HEK293 (cell line): Measurements from ENCODE around the gene CBX2.

Source experiments
- CTCF ChIA-PET: fragments of 350-600 bp; formaldehyde crosslinking; extraction: SDS; loops from one replicate; lab custom pipeline; 2021; ENCODE audit warnings: antibody characterized with exemption; lab: Yijun Ruan, JAX
- POLR2A ChIA-PET: fragments of 300-600 bp; formaldehyde crosslinking; extraction: SDS; loops from one replicate; lab custom pipeline; 2020; ENCODE audit warnings: antibody characterized with exemption, inconsistent platforms; lab: Yijun Ruan, JAX
- H3K27ac ChIP-seq: fragments of 200-500 bp; sonication (Bioruptor generic); 2 replicates; pipeline ENCODE4 v1.5.1; 2014; ENCODE audit warnings: low read depth, low read length, control low read depth, inconsistent platforms; ENCODE audit errors: extremely low read depth
- H3K36me3 ChIP-seq, 2 experiments: fragments of 200-500 bp in 1 of 2; sonication (Bioruptor generic) in 1 of 2; 1 replicate in 1 of 2; 2 replicates in 1 of 2; pipeline ENCODE4 v1.5.1; 2014 to 2017; ENCODE audit warnings: inconsistent platforms in 2 of 2, low read length in 2 of 2; ENCODE audit not compliant: control insufficient read depth in 2 of 2, insufficient read depth in 1 of 2
- H3K4me1 ChIP-seq: fragments of 200-500 bp; sonication (Bioruptor generic); 2 replicates; pipeline ENCODE4 v1.5.1; 2014; ENCODE audit warnings: mild to moderate bottlenecking, low read length, inconsistent platforms; ENCODE audit not compliant: control insufficient read depth, insufficient read depth
- H3K4me3 ChIP-seq: 2 replicates; pipeline ENCODE4 v1.5.1; 2011; ENCODE audit warnings: low read depth, mild to moderate bottlenecking, control low read depth, low read length, moderate library complexity
- H3K9me3 ChIP-seq: fragments of 200-500 bp; sonication (Bioruptor generic); 2 replicates; pipeline ENCODE4 v1.5.1; 2014; ENCODE audit warnings: low read depth, low read length, inconsistent platforms; ENCODE audit not compliant: control insufficient read depth, insufficient read depth
- EGR2 ChIP-seq: fragments of 450-650 bp; formaldehyde crosslinking; IDR thresholded peaks from 2 replicates; pipeline ENCODE4 v1.5.1; 2016; ENCODE audit warnings: low read depth, missing biosample characterization, missing genetic modification characterization
- SP2 ChIP-seq: fragments of 450-650 bp; formaldehyde crosslinking; IDR thresholded peaks from 2 replicates; pipeline ENCODE4 v1.5.1; 2016; ENCODE audit warnings: missing biosample characterization, missing genetic modification characterization
- SP3 ChIP-seq: fragments of 450-650 bp; formaldehyde crosslinking; IDR thresholded peaks from 2 replicates; pipeline ENCODE4 v1.5.1; 2016; ENCODE audit warnings: missing biosample characterization, missing genetic modification characterization
- ZNF121 ChIP-seq: fragments of 450-650 bp; formaldehyde crosslinking; IDR thresholded peaks from 2 replicates; pipeline ENCODE4 v1.5.1; 2016; ENCODE audit warnings: missing biosample characterization, missing genetic modification characterization
- ZNF132 ChIP-seq: fragments of 450-650 bp; formaldehyde crosslinking; IDR thresholded peaks from 2 replicates; pipeline ENCODE4 v1.5.1; 2017; ENCODE audit warnings: missing biosample characterization, missing genetic modification characterization, borderline replicate concordance
- ZNF146 ChIP-seq: fragments of 450-650 bp; formaldehyde crosslinking; IDR thresholded peaks from 2 replicates; pipeline ENCODE4 v1.5.1; 2016; ENCODE audit warnings: missing biosample characterization, missing genetic modification characterization
- ZNF324 ChIP-seq: fragments of 450-650 bp; formaldehyde crosslinking; IDR thresholded peaks from 2 replicates; pipeline ENCODE4 v1.5.1; 2016; ENCODE audit warnings: missing biosample characterization, missing genetic modification characterization
- ZNF335 ChIP-seq: fragments of 450-650 bp; formaldehyde crosslinking; conservative IDR thresholded peaks from 2 replicates; pipeline ENCODE4 v1.5.1; 2016; ENCODE audit warnings: missing biosample characterization, missing genetic modification characterization
- ZNF610 ChIP-seq: fragments of 450-650 bp; formaldehyde crosslinking; IDR thresholded peaks from 2 replicates; pipeline ENCODE4 v1.5.1; 2016; ENCODE audit warnings: missing biosample characterization, missing genetic modification characterization, borderline replicate concordance
- ZNF670 ChIP-seq: fragments of 450-650 bp; formaldehyde crosslinking; IDR thresholded peaks from 2 replicates; pipeline ENCODE4 v1.5.1; 2016; ENCODE audit warnings: missing biosample characterization, missing genetic modification characterization, low read depth
- ZNF837 ChIP-seq: fragments of 450-650 bp; formaldehyde crosslinking; IDR thresholded peaks from 2 replicates; pipeline ENCODE4 v1.5.1; 2016; ENCODE audit warnings: missing biosample characterization, missing genetic modification characterization
- TF ChIP-seq, protein P1 (sequence below): fragments of 450-650 bp; formaldehyde crosslinking; IDR thresholded peaks from 2 replicates; pipeline ENCODE4 v1.5.1; 2016; ENCODE audit warnings: missing biosample characterization, missing genetic modification characterization
- TF ChIP-seq, protein P2 (sequence below): fragments of 450-650 bp; formaldehyde crosslinking; IDR thresholded peaks from 2 replicates; pipeline ENCODE4 v1.5.1; 2016; ENCODE audit warnings: missing biosample characterization, missing genetic modification characterization
- TF ChIP-seq, protein P3 (sequence below): fragments of 450-650 bp; formaldehyde crosslinking; IDR thresholded peaks from 2 replicates; pipeline ENCODE4 v1.5.1; 2016; ENCODE audit warnings: missing biosample characterization, missing genetic modification characterization
- TF ChIP-seq, protein P4 (sequence below): fragments of 450-650 bp; formaldehyde crosslinking; conservative IDR thresholded peaks from 2 replicates; pipeline ENCODE4 v1.5.1; 2016; ENCODE audit warnings: low read depth, missing biosample characterization, missing genetic modification characterization
- TF ChIP-seq, protein P5 (sequence below): fragments of 450-650 bp; formaldehyde crosslinking; IDR thresholded peaks from 2 replicates; pipeline ENCODE4 v1.5.1; 2016; ENCODE audit warnings: missing biosample characterization, missing genetic modification characterization

Gene CBX2

DNA sequence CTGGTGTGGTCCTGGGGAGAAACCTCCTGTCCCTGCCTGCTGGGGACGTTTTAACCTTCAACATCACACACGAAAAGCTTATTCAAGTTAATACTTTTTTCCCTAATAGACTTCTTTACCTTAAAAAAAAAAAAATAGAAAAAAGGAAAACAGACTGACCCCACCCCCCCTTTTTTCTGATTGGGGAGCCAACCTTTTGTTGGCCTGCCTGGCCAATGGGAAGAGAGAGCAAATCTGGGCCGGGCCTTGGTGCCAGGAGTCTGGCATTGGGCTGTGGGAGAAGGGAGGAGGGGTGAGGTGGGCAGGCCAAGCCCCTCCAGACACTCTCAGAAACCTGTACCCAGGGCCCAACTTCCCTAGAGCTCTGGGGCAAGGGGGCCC, 16.0 kb downstream of the CBX2 start:
- POLR2A ChIA-PET = interaction anchor here (1.3 to 2.1 kb wide), 3 partner anchors 16 to 53 kb away, joined by 3 to 8 read pairs (median 4); partner anchors contain the start of gene CBX4
- H3K4me1 ChIP-seq = peaks cover 16% of the 10 kb centered on the region
- H3K36me3 ChIP-seq = peaks cover 0 to 15% of the 10 kb centered on the region in 2 experiments; a peak in 1 of 3 replicates
- CTCF ChIA-PET = interaction anchor here (0.5 to 2.0 kb wide), 9 partner anchors 14 to 625 kb away, joined by 3 to 7 read pairs (median 5); no protein-coding TSS in a partner anchor
- no peak overlapping the region for H3K4me3 ChIP-seq
- no peaks in the 10 kb centered on the region for H3K9me3 ChIP-seq
- TF ChIP-seq, protein P1, sequence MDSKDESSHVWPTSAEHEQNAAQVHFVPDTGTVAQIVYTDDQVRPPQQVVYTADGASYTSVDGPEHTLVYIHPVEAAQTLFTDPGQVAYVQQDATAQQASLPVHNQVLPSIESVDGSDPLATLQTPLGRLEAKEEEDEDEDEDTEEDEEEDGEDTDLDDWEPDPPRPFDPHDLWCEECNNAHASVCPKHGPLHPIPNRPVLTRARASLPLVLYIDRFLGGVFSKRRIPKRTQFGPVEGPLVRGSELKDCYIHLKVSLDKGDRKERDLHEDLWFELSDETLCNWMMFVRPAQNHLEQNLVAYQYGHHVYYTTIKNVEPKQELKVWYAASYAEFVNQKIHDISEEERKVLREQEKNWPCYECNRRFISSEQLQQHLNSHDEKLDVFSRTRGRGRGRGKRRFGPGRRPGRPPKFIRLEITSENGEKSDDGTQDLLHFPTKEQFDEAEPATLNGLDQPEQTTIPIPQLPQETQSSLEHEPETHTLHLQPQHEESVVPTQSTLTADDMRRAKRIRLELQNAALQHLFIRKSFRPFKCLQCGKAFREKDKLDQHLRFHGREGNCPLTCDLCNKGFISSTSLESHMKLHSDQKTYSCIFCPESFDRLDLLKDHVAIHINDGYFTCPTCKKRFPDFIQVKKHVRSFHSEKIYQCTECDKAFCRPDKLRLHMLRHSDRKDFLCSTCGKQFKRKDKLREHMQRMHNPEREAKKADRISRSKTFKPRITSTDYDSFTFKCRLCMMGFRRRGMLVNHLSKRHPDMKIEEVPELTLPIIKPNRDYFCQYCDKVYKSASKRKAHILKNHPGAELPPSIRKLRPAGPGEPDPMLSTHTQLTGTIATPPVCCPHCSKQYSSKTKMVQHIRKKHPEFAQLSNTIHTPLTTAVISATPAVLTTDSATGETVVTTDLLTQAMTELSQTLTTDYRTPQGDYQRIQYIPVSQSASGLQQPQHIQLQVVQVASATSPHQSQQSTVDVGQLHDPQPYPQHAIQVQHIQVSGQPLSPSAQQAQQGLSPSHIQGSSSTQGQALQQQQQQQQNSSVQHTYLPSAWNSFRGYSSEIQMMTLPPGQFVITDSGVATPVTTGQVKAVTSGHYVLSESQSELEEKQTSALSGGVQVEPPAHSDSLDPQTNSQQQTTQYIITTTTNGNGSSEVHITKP = peak; percentile 6; the same call in 1 of the 2 replicates
- TF ChIP-seq, protein P2, sequence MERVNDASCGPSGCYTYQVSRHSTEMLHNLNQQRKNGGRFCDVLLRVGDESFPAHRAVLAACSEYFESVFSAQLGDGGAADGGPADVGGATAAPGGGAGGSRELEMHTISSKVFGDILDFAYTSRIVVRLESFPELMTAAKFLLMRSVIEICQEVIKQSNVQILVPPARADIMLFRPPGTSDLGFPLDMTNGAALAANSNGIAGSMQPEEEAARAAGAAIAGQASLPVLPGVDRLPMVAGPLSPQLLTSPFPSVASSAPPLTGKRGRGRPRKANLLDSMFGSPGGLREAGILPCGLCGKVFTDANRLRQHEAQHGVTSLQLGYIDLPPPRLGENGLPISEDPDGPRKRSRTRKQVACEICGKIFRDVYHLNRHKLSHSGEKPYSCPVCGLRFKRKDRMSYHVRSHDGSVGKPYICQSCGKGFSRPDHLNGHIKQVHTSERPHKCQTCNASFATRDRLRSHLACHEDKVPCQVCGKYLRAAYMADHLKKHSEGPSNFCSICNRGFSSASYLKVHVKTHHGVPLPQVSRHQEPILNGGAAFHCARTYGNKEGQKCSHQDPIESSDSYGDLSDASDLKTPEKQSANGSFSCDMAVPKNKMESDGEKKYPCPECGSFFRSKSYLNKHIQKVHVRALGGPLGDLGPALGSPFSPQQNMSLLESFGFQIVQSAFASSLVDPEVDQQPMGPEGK (tag by site-specific recombination) = peak; percentile 13; the same call in 1 of the 2 replicates
- TF ChIP-seq ZNF837 (tag by site-specific recombination) (no peak), SP3 (tag by site-specific recombination) (no peak; the same call in 1 of the 2 replicates), ZNF132 (tag by site-specific recombination) (no peak), EGR2 (tag by site-specific recombination) (no peak), ZNF324 (tag by site-specific recombination) (no peak), ZNF121 (tag by site-specific recombination) (no peak), SP2 (peak; percentile 61), ZNF670 (tag by site-specific recombination) (no peak), ZNF610 (tag by site-specific recombination) (no peak), ZNF335 (peak; percentile 24; the same call in 1 of the 2 replicates), ZNF146 (no peak)
- TF ChIP-seq, protein P3, sequence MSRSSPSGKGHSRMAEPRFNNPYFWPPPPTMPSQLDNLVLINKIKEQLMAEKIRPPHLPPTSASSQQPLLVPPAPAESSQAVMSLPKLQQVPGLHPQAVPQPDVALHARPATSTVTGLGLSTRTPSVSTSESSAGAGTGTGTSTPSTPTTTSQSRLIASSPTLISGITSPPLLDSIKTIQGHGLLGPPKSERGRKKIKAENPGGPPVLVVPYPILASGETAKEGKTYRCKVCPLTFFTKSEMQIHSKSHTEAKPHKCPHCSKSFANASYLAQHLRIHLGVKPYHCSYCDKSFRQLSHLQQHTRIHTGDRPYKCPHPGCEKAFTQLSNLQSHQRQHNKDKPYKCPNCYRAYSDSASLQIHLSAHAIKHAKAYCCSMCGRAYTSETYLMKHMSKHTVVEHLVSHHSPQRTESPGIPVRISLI = 0 out of 2 replicates have a peak, but pooled peaks have one; percentile 44
- TF ChIP-seq, protein P4, sequence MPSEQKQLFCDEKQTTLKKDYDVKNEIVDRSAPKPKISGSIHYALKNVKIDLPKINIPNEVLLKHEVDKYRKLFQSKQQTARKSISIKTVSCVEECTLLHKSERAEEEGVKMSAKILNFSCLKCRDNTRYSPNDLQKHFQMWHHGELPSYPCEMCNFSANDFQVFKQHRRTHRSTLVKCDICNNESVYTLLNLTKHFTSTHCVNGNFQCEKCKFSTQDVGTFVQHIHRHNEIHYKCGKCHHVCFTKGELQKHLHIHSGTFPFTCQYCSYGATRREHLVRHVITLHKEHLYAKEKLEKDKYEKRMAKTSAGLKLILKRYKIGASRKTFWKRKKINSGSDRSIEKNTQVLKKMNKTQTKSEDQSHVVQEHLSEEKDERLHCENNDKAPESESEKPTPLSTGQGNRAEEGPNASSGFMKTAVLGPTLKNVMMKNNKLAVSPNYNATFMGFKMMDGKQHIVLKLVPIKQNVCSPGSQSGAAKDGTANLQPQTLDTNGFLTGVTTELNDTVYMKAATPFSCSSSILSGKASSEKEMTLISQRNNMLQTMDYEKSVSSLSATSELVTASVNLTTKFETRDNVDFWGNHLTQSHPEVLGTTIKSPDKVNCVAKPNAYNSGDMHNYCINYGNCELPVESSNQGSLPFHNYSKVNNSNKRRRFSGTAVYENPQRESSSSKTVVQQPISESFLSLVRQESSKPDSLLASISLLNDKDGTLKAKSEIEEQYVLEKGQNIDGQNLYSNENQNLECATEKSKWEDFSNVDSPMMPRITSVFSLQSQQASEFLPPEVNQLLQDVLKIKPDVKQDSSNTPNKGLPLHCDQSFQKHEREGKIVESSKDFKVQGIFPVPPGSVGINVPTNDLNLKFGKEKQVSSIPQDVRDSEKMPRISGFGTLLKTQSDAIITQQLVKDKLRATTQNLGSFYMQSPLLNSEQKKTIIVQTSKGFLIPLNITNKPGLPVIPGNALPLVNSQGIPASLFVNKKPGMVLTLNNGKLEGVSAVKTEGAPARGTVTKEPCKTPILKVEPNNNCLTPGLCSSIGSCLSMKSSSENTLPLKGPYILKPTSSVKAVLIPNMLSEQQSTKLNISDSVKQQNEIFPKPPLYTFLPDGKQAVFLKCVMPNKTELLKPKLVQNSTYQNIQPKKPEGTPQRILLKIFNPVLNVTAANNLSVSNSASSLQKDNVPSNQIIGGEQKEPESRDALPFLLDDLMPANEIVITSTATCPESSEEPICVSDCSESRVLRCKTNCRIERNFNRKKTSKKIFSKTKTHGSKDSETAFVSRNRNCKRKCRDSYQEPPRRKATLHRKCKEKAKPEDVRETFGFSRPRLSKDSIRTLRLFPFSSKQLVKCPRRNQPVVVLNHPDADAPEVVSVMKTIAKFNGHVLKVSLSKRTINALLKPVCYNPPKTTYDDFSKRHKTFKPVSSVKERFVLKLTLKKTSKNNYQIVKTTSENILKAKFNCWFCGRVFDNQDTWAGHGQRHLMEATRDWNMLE (tag by site-specific recombination) = no peak
- TF ChIP-seq, protein P5, sequence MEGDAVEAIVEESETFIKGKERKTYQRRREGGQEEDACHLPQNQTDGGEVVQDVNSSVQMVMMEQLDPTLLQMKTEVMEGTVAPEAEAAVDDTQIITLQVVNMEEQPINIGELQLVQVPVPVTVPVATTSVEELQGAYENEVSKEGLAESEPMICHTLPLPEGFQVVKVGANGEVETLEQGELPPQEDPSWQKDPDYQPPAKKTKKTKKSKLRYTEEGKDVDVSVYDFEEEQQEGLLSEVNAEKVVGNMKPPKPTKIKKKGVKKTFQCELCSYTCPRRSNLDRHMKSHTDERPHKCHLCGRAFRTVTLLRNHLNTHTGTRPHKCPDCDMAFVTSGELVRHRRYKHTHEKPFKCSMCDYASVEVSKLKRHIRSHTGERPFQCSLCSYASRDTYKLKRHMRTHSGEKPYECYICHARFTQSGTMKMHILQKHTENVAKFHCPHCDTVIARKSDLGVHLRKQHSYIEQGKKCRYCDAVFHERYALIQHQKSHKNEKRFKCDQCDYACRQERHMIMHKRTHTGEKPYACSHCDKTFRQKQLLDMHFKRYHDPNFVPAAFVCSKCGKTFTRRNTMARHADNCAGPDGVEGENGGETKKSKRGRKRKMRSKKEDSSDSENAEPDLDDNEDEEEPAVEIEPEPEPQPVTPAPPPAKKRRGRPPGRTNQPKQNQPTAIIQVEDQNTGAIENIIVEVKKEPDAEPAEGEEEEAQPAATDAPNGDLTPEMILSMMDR (tag by site-specific recombination) = no peak
- no peak overlapping the region for H3K27ac ChIP-seq
